HCT116 (cell line): ENCODE measurements around the gene AOAH. TPM values are rescaled to one million over a fixed set of nuclear protein-coding genes. Genes with fewer than 3 reads are reported as not detected.

ENCODE experiments used
- ATAC-seq: fragments of 200-7000 bp; cut with Tn5 transposase; 2 replicates; pipeline ENCODE4 v1.9.1; 2020; ENCODE audit warnings: mild to moderate bottlenecking, moderate library complexity
- BruUV-seq: library from RNA; stranded (reverse); fragments of 400-500 nt; replicated peaks from 2 replicates; lab custom pipeline; 2021; lab: Mats Ljungman, UMichigan
- CTCF ChIA-PET: fragments of 300-600 bp; sonication (Branson Sonifier 250); formaldehyde crosslinking; loops from one replicate; lab custom pipeline; 2021; ENCODE audit warnings: antibody characterized with exemption; lab: Charles Lee
- POLR2A ChIA-PET: fragments of 300-600, 350-600 bp; sonication (Branson Sonifier 250); formaldehyde crosslinking; loops from one replicate; lab custom pipeline; 2021; ENCODE audit warnings: antibody characterized with exemption; lab: Charles Lee
- RAD21 ChIA-PET, 2 experiments: fragments of 300-600 bp; sonication (Branson Sonifier 250); formaldehyde crosslinking; loops; one replicate each; lab custom pipeline; 2023; ENCODE audit warnings: low total read pairs in 2 of 2; ENCODE audit not compliant: uncharacterized antibody in 2 of 2, unreplicated experiment in 2 of 2, low non-redundant PET in 1 of 2; lab: Charles Lee
- DNase-seq: peaks from one replicate; pipeline ENCODE4 v3.0.0-alpha.2; 2010; ENCODE audit warnings: low read depth, low spot score
- H2AFZ ChIP-seq: fragments of 200-600 bp; shearing (Covaris generic), sonication (generic); 2 replicates; pipeline ENCODE4 v1.6.1; 2017; ENCODE audit warnings: low read depth, mixed run types, mixed read lengths, antibody characterized with exemption, low read length; ENCODE audit not compliant: poor library complexity, severe bottlenecking
- H3K27ac ChIP-seq: 2 replicates; pipeline ENCODE4 v1.5.1; 2012; ENCODE audit warnings: low read depth, low read length
- H3K27me3 ChIP-seq: fragments of 200-600 bp; sonication (generic); 2 replicates; pipeline ENCODE4 v1.6.1; 2016; ENCODE audit warnings: mixed run types, low read length, mixed read lengths; ENCODE audit not compliant: insufficient read depth
- H3K36me3 ChIP-seq, 2 experiments: fragments of 200-500 bp in 1 of 2; fragments of 200-600 bp in 1 of 2; sonication (Bioruptor generic) in 1 of 2; sonication (generic) in 1 of 2; 2 replicates each; pipeline versions ENCODE4 v1.5.1 to v1.6.1; 2014 to 2016; ENCODE audit warnings: low read length in 2 of 2, inconsistent platforms in 1 of 2, mixed read lengths in 1 of 2, mixed run types in 1 of 2; ENCODE audit not compliant: insufficient read depth in 2 of 2, control insufficient read depth in 1 of 2
- H3K4me1 ChIP-seq, 2 experiments: fragments of 200-600 bp in 1 of 2; sonication (generic) in 1 of 2; 2 replicates each; pipeline versions ENCODE4 v1.5.1 to v1.6.1; 2012 to 2017; ENCODE audit warnings: low read length in 2 of 2, inconsistent platforms in 1 of 2, mild to moderate bottlenecking in 1 of 2, mixed read lengths in 1 of 2, mixed run types in 1 of 2, moderate library complexity in 1 of 2; ENCODE audit not compliant: insufficient read depth in 2 of 2, control insufficient read depth in 1 of 2
- H3K4me2 ChIP-seq: fragments of 200-600 bp; sonication (generic); 2 replicates; pipeline ENCODE4 v1.6.1; 2017; ENCODE audit warnings: mixed run types, low read length, mixed read lengths
- H3K4me3 ChIP-seq, 2 experiments: fragments of 200-600 bp in 1 of 2; sonication (generic) in 1 of 2; replicated peaks in 1 of 2; 2 replicates each; pipeline ENCODE4 v1.5.1; 2011 to 2016; ENCODE audit warnings: low read length in 2 of 2, control low read depth in 1 of 2, low read depth in 1 of 2, mild to moderate bottlenecking in 1 of 2, mixed read lengths in 1 of 2, mixed run types in 1 of 2
- H3K79me2 ChIP-seq: fragments of 200-600 bp; sonication (generic); 2 replicates; pipeline ENCODE4 v1.6.1; 2017; ENCODE audit warnings: mild to moderate bottlenecking, mixed run types, low read length, moderate library complexity, mixed read lengths; ENCODE audit not compliant: insufficient read depth
- H3K9ac ChIP-seq: fragments of 200-600 bp; sonication (generic); 2 replicates; pipeline ENCODE4 v1.6.1; 2016; ENCODE audit warnings: low read length, mixed read lengths
- H3K9me2 ChIP-seq: fragments of 200-600 bp; sonication (generic), shearing (Covaris generic); 2 replicates; pipeline ENCODE4 v1.6.1; 2017; ENCODE audit warnings: mixed run types, mild to moderate bottlenecking, moderate library complexity; ENCODE audit not compliant: insufficient read depth
- H3K9me3 ChIP-seq, 2 experiments: fragments of 200-500 bp in 1 of 2; fragments of 200-600 bp in 1 of 2; sonication (Bioruptor generic) in 1 of 2; sonication (generic) in 1 of 2; 2 replicates each; pipeline ENCODE4 v1.6.1; 2014 to 2017; ENCODE audit warnings: low read length in 2 of 2, mixed read lengths in 2 of 2, inconsistent platforms in 1 of 2, low read depth in 1 of 2, mild to moderate bottlenecking in 1 of 2, mixed run types in 1 of 2, moderate library complexity in 1 of 2; ENCODE audit not compliant: control insufficient read depth in 1 of 2, insufficient read depth in 1 of 2
- H4K20me1 ChIP-seq: fragments of 200-600 bp; sonication (generic), shearing (Covaris generic); 2 replicates; pipeline ENCODE4 v1.6.1; 2017; ENCODE audit warnings: mixed run types, mild to moderate bottlenecking, moderate library complexity; ENCODE audit not compliant: insufficient read depth
- CEBPB ChIP-seq: IDR thresholded peaks from 2 replicates; pipeline ENCODE4 v1.6.1; 2012; ENCODE audit warnings: low read depth
- EGR1 ChIP-seq: IDR thresholded peaks from 2 replicates; pipeline ENCODE4 v1.6.1; 2012; ENCODE audit warnings: low read depth
- ELF1 ChIP-seq: IDR thresholded peaks from 2 replicates; pipeline ENCODE4 v1.6.1; 2012; ENCODE audit warnings: low read depth, borderline replicate concordance
- EZH2phosphoT487 ChIP-seq: fragments of 200-600 bp; IDR thresholded peaks from 2 replicates; pipeline ENCODE4 v1.6.1; 2018; ENCODE audit warnings: antibody characterized with exemption, borderline replicate concordance
- FOSL1 ChIP-seq: IDR thresholded peaks from 2 replicates; pipeline ENCODE4 v1.6.1; 2012; ENCODE audit warnings: low read depth
- JUND ChIP-seq: IDR thresholded peaks from 2 replicates; pipeline ENCODE4 v1.6.1; 2012
- POLR2A ChIP-seq: IDR thresholded peaks from 2 replicates; pipeline ENCODE4 v1.7.0; 2011; ENCODE audit warnings: borderline replicate concordance; ENCODE audit not compliant: insufficient read depth, insufficient read length; ENCODE audit errors: extremely low read depth
- POLR2AphosphoS5 ChIP-seq: IDR thresholded peaks from 2 replicates; pipeline ENCODE4 v1.6.1; 2011; ENCODE audit warnings: mild to moderate bottlenecking, low read depth, low read length, moderate library complexity
- RAD21 ChIP-seq: IDR thresholded peaks from 2 replicates; pipeline ENCODE4 v1.6.1; 2012; ENCODE audit warnings: low read depth, mild to moderate bottlenecking
- TCF7L2 ChIP-seq: IDR thresholded peaks from 2 replicates; pipeline ENCODE4 v1.7.0; 2011; ENCODE audit warnings: borderline replicate concordance, inconsistent platforms; ENCODE audit not compliant: insufficient read depth, insufficient read length; ENCODE audit errors: extremely low read depth
- ZFX ChIP-seq: fragments of 450-650 bp; IDR thresholded peaks from 2 replicates; pipeline ENCODE4 v1.6.1; 2017
- intact Hi-C: fragments of 100-400 bp; cut with micrococcal nuclease; formaldehyde crosslinking; loops from 2 replicates; pipeline ENCODE4 v1.10.0; 2022
- total RNA-seq: library from RNA; stranded (reverse); gene quantifications from one replicate; pipeline ENCODE4 v1.2.1, GENCODE V29; 2021; ENCODE audit not compliant: unreplicated experiment
- TF ChIP-seq, protein P1 (sequence below): IDR thresholded peaks from 2 replicates; pipeline ENCODE4 v1.6.1; 2012
- TF ChIP-seq, protein P2 (sequence below): IDR thresholded peaks from 2 replicates; pipeline ENCODE4 v1.6.1; 2012; ENCODE audit warnings: low read depth
- TF ChIP-seq, protein P3 (sequence below): IDR thresholded peaks from 2 replicates; pipeline ENCODE4 v1.6.1; 2011; ENCODE audit warnings: mild to moderate bottlenecking, low read length, moderate library complexity; ENCODE audit not compliant: insufficient replicate concordance; ENCODE audit errors: extremely low read depth
- TF ChIP-seq, protein P4 (sequence below), 3 experiments: fragments of 200-600 bp in 1 of 3; sonication (generic) in 1 of 3; IDR thresholded peaks in 2 of 3; conservative IDR thresholded peaks in 1 of 3; 2 replicates each; pipeline ENCODE4 v1.5.1; 2012 to 2017; ENCODE audit warnings: low read depth in 2 of 3, low read length in 2 of 3, antibody characterized with exemption in 1 of 3, borderline replicate concordance in 1 of 3, control low read depth in 1 of 3, mild to moderate bottlenecking in 1 of 3, mixed read lengths in 1 of 3, mixed run types in 1 of 3, moderate library complexity in 1 of 3; ENCODE audit not compliant: insufficient read depth in 1 of 3
- TF ChIP-seq, protein P5 (sequence below): IDR thresholded peaks from 2 replicates; pipeline ENCODE4 v1.6.1; 2012

Gene AOAH
- total RNA-seq, 1 experiment from 2014 or later, result 1.1 TPM

DNA sequence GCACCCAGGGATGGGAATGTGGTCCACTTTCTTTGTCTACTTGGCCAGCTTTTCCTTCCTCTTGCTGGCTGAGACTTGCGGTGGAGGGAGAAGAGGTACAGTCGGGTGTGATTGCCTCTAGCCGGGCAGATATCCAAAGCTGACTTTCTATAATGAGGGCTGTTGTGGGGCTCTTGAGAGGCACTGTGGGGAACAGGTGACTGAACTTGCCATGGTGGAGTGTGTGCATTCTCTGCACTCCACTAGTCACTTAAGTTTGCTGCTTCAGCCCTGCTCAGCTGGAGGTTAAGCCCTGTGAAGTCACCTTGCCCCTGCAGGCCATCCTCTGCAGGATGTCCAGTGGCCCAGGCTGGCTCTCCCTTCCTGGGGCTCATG, 116.6 kb downstream of the AOAH start:
- H3K4me2 ChIP-seq, result no peak overlapping the region
- no peak overlapping the region for H2AFZ ChIP-seq
- TF ChIP-seq FOSL1, result no peak
- TF ChIP-seq POLR2AphosphoS5, result no peak
- TF ChIP-seq POLR2A, result no peak
- no peak for TF ChIP-seq EZH2phosphoT487
- no peak for TF ChIP-seq CEBPB
- TF ChIP-seq, protein P1, sequence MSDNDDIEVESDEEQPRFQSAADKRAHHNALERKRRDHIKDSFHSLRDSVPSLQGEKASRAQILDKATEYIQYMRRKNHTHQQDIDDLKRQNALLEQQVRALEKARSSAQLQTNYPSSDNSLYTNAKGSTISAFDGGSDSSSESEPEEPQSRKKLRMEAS, result no peak
- TF ChIP-seq, protein P2, sequence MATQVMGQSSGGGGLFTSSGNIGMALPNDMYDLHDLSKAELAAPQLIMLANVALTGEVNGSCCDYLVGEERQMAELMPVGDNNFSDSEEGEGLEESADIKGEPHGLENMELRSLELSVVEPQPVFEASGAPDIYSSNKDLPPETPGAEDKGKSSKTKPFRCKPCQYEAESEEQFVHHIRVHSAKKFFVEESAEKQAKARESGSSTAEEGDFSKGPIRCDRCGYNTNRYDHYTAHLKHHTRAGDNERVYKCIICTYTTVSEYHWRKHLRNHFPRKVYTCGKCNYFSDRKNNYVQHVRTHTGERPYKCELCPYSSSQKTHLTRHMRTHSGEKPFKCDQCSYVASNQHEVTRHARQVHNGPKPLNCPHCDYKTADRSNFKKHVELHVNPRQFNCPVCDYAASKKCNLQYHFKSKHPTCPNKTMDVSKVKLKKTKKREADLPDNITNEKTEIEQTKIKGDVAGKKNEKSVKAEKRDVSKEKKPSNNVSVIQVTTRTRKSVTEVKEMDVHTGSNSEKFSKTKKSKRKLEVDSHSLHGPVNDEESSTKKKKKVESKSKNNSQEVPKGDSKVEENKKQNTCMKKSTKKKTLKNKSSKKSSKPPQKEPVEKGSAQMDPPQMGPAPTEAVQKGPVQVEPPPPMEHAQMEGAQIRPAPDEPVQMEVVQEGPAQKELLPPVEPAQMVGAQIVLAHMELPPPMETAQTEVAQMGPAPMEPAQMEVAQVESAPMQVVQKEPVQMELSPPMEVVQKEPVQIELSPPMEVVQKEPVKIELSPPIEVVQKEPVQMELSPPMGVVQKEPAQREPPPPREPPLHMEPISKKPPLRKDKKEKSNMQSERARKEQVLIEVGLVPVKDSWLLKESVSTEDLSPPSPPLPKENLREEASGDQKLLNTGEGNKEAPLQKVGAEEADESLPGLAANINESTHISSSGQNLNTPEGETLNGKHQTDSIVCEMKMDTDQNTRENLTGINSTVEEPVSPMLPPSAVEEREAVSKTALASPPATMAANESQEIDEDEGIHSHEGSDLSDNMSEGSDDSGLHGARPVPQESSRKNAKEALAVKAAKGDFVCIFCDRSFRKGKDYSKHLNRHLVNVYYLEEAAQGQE, result no peak
- no peak for TF ChIP-seq JUND
- TF ChIP-seq EGR1, result no peak
- TF ChIP-seq, protein P3, sequence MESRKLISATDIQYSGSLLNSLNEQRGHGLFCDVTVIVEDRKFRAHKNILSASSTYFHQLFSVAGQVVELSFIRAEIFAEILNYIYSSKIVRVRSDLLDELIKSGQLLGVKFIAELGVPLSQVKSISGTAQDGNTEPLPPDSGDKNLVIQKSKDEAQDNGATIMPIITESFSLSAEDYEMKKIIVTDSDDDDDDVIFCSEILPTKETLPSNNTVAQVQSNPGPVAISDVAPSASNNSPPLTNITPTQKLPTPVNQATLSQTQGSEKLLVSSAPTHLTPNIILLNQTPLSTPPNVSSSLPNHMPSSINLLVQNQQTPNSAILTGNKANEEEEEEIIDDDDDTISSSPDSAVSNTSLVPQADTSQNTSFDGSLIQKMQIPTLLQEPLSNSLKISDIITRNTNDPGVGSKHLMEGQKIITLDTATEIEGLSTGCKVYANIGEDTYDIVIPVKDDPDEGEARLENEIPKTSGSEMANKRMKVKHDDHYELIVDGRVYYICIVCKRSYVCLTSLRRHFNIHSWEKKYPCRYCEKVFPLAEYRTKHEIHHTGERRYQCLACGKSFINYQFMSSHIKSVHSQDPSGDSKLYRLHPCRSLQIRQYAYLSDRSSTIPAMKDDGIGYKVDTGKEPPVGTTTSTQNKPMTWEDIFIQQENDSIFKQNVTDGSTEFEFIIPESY, result no peak
- TF ChIP-seq RAD21, result no peak
- TF ChIP-seq ZFX, result no peak
- TF ChIP-seq, protein P4, sequence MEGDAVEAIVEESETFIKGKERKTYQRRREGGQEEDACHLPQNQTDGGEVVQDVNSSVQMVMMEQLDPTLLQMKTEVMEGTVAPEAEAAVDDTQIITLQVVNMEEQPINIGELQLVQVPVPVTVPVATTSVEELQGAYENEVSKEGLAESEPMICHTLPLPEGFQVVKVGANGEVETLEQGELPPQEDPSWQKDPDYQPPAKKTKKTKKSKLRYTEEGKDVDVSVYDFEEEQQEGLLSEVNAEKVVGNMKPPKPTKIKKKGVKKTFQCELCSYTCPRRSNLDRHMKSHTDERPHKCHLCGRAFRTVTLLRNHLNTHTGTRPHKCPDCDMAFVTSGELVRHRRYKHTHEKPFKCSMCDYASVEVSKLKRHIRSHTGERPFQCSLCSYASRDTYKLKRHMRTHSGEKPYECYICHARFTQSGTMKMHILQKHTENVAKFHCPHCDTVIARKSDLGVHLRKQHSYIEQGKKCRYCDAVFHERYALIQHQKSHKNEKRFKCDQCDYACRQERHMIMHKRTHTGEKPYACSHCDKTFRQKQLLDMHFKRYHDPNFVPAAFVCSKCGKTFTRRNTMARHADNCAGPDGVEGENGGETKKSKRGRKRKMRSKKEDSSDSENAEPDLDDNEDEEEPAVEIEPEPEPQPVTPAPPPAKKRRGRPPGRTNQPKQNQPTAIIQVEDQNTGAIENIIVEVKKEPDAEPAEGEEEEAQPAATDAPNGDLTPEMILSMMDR (IDR thresholded peaks at IDR 0.05 in 2 of 3, conservative IDR thresholded peaks at IDR 0.05 in 1 of 3; ENCODE audit: borderline replicate concordance in 1 of 3, insufficient read depth in 1 of 3, low read depth in 2 of 3, low read length in 2 of 3), result no peak
- TF ChIP-seq, protein P5, sequence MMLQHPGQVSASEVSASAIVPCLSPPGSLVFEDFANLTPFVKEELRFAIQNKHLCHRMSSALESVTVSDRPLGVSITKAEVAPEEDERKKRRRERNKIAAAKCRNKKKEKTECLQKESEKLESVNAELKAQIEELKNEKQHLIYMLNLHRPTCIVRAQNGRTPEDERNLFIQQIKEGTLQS, result no peak
- no peak for TF ChIP-seq ELF1
- TF ChIP-seq TCF7L2, result no peak
- no peaks in the 10 kb centered on the region for H3K9me3 ChIP-seq
- DNase-seq, result no peak
- no peaks in the 10 kb centered on the region for H4K20me1 ChIP-seq
- no peaks in the 10 kb centered on the region for H3K9me2 ChIP-seq
- no peak for ATAC-seq
- no peaks in the 10 kb centered on the region for H3K36me3 ChIP-seq
- no peaks in the 10 kb centered on the region; the same call in 1 of the 2 replicates for H3K27me3 ChIP-seq
- intact Hi-C loops, result no loop called here
- no peak overlapping the region for H3K4me3 ChIP-seq
- ChIA-PET CTCF (no interaction called here), RAD21 (no interaction called here), POLR2A (no interaction called here)
- no TSS peak for BruUV-seq
- no peak overlapping the region for H3K9ac ChIP-seq
- no peaks in the 10 kb centered on the region for H3K79me2 ChIP-seq
- H3K4me1 ChIP-seq, result peaks cover 0 to 8% of the 10 kb centered on the region in 2 experiments; a peak in 1 of 4 replicates
- no peak overlapping the region for H3K27ac ChIP-seq
